Fibroblast of mammary gland (primary cell): Measurements from ENCODE around the gene TSPAN15.

ENCODE experiments used
- DNase-seq: peaks from one replicate; pipeline ENCODE4 v3.0.0-alpha.2; 2010; ENCODE audit warnings: low read depth
- H3K4me3 ChIP-seq: 2 replicates; pipeline ENCODE4 v1.5.1; 2011; ENCODE audit warnings: low read depth, mild to moderate bottlenecking, low read length, moderate library complexity; ENCODE audit not compliant: control insufficient read depth
- TF ChIP-seq, protein P1 (sequence below): conservative IDR thresholded peaks from 2 replicates; pipeline ENCODE4 v1.5.1; 2011; ENCODE audit warnings: low read depth, low read length, inconsistent platforms; ENCODE audit not compliant: control insufficient read depth, insufficient read depth

Gene TSPAN15

DNA sequence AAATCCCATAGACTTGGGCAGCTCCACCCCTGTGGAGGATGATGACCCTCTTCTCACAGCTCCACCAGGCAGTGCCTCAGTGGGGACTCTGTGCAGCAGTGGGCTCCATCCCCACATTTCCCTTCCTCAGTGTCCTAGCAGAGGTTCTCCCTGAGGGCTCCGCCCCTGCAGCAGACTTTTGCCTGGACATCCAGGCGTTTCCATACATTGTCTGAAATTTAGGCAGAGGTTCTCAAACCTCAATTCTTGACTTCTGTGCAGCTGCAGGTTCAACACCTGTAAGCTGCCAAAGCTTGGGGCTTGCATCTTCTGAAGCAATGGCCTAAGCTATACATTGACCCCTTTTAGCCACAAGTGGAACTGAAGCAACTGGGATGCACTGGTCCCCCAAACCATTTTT is 90.2 kb downstream of the TSPAN15 start:
- TF ChIP-seq, protein P1, sequence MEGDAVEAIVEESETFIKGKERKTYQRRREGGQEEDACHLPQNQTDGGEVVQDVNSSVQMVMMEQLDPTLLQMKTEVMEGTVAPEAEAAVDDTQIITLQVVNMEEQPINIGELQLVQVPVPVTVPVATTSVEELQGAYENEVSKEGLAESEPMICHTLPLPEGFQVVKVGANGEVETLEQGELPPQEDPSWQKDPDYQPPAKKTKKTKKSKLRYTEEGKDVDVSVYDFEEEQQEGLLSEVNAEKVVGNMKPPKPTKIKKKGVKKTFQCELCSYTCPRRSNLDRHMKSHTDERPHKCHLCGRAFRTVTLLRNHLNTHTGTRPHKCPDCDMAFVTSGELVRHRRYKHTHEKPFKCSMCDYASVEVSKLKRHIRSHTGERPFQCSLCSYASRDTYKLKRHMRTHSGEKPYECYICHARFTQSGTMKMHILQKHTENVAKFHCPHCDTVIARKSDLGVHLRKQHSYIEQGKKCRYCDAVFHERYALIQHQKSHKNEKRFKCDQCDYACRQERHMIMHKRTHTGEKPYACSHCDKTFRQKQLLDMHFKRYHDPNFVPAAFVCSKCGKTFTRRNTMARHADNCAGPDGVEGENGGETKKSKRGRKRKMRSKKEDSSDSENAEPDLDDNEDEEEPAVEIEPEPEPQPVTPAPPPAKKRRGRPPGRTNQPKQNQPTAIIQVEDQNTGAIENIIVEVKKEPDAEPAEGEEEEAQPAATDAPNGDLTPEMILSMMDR, result no peak
- DNase-seq, result no peak
- H3K4me3 ChIP-seq, result no peak overlapping the region

DNA sequence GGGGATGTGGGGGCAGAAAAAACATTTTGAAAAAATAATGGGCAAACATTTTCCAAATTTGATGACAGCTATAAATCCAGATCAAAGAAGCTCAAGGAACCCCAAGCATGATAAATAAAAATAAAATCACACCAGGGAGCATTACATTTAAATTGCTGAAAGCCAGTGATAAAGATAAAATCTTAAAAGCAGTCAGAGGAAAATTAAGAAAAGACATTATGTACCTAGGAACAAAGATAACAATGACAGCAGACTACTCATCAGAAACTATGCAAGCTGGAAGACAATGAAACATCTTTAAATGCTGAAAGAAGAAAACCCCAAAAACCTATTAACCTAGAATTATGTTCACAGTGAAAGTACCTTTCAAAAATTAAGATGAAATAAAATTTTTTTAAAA is 98.7 kb downstream of the TSPAN15 start:
- DNase-seq, result peak; percentile 1
- TF ChIP-seq, protein P1, result no peak
- no peak overlapping the region for H3K4me3 ChIP-seq

DNA sequence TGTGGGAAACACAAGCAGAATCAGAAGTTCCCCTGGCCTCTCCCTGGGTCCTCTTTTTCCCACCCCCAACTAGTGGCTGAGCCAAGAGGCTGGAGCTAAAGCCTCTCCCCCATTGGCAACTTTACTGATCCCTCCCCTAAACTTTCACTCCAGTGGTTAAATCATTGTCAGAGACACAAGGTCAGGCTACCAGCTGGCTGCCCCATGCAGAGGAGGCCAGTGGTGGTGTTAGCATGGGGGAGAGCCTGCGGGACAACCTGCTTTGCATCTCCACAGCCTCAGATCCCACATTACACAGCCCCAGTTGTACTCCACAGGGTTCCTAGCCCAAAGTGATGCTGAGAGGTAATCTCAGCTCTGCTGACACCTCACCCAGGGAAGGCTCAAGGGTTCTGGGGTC is 101.0 kb downstream of the TSPAN15 start:
- TF ChIP-seq, protein P1, result no peak
- no peak overlapping the region for H3K4me3 ChIP-seq
- no peak for DNase-seq

DNA sequence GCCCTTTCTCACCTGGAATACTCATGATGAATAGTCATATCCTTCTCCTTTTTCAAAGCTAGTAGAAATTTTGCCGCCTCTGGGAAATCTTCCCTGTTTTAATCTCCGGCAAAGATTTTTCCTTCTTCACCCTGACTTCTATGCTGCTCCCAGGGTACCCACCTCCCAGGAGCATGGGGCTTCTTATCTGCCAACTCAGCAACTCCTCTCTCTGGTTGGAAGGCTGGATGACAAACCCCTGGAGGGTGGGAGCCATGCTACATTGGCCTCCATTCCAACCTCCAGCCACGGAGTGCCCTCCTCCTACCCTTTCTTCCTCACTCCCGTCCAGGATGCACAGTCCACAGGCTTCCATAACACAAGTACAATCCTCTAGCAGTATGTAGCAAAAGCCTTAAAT is 102.1 kb downstream of the TSPAN15 start:
- DNase-seq, result no peak
- TF ChIP-seq, protein P1, result no peak
- no peak overlapping the region for H3K4me3 ChIP-seq

DNA sequence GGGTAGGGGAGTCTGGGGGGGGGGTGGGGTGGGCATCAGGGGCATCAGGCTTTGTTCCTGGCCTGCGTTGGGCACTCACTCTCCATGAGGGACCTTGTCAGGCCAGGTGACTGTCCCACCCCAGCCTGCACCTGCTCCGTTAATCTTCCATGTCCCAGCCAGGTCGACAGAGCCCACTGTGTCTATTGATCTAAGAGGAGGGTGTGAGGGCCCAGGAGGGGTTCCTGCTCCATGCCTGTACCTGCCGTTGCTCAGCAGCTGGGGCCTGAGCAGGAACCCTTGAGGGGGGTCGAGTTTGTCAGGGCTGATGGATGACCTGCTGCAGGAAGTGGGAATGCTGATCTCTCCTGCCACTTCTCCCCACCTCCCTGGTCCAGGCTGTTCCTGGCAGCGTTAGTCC is 103.3 kb downstream of the TSPAN15 start:
- no peak overlapping the region for H3K4me3 ChIP-seq
- no peak for DNase-seq
- TF ChIP-seq, protein P1, result no peak
